ENCODE measurements around the gene NME7.

GRCh38 chr1:169367096-169367685 is 406 bp downstream of the NME7 start:
- TF ChIP-seq, protein P1, sequence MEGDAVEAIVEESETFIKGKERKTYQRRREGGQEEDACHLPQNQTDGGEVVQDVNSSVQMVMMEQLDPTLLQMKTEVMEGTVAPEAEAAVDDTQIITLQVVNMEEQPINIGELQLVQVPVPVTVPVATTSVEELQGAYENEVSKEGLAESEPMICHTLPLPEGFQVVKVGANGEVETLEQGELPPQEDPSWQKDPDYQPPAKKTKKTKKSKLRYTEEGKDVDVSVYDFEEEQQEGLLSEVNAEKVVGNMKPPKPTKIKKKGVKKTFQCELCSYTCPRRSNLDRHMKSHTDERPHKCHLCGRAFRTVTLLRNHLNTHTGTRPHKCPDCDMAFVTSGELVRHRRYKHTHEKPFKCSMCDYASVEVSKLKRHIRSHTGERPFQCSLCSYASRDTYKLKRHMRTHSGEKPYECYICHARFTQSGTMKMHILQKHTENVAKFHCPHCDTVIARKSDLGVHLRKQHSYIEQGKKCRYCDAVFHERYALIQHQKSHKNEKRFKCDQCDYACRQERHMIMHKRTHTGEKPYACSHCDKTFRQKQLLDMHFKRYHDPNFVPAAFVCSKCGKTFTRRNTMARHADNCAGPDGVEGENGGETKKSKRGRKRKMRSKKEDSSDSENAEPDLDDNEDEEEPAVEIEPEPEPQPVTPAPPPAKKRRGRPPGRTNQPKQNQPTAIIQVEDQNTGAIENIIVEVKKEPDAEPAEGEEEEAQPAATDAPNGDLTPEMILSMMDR (IDR thresholded peaks at IDR 0.05; ENCODE audit: low read depth, low read length) = no peak
- no peak for TF ChIP-seq EZH2phosphoT487 (IDR thresholded peaks at IDR 0.05; ENCODE audit: low read depth)

All from OCI-LY3 (cell line).